Adrenal gland (tissue), 5 donors: ENCODE data around the gene LRP1.

ENCODE experiments used
- CTCF ChIP-seq, 6 experiments: fragments of 450-650 bp in 4 of 6; fragments of 200-600 bp in 2 of 6; sonication (generic) in 1 of 6; IDR thresholded peaks; 1 replicate in 5 of 6; 2 replicates in 1 of 6; pipeline versions ENCODE4 v1.5.1 to v1.8.0; 2016 to 2021; ENCODE audit warnings: antibody characterized with exemption in 6 of 6, mild to moderate bottlenecking in 2 of 6, moderate library complexity in 1 of 6
- POLR2A ChIP-seq, 2 donors: fragments of 450-650 bp; IDR thresholded peaks; one replicate each; pipeline ENCODE4 v1.6.1; 2017; ENCODE audit warnings: antibody characterized with exemption in 2 of 2, mild to moderate bottlenecking in 2 of 2, moderate library complexity in 1 of 2
- donor health status: DM: no; HTN: no; CAD: no.

- TF ChIP-seq CTCF (IDR thresholded peaks at IDR 0.05) (no peak), POLR2A (IDR thresholded peaks at IDR 0.05) (no peak)
Measured at GRCh38 chr12:57213763-57214397, 85.6 kb downstream of the LRP1 start.
